ENCODE results near the gene APOF.
"Not testable (repeated sequence)": the region's sequence is repeated elsewhere in the genome, so short reads cannot be mapped to it uniquely, and the experiment has no call there.

Gene APOF

DNA sequence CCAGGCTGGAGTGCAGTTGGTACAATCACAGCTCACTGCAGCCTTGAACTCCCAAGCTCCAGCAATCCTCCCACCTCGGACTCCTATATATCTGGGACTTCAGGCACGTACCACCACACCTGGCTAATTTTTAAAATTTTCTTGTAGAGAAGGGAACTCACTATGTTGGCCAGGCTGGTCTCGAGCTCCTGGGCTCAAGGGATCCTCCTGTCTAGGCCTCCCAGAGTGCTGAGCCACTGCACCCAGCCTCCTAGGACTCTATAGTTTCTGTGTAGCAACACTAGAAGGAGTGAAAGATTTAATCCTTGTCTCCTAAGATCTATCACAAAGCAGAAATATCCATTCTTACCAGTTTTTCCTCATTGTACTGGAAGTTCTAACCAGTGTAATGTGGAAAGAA is 4.3 kb upstream of the APOF start:
- no peak for DNase-seq (ENCODE audit: low spot score)

DNA sequence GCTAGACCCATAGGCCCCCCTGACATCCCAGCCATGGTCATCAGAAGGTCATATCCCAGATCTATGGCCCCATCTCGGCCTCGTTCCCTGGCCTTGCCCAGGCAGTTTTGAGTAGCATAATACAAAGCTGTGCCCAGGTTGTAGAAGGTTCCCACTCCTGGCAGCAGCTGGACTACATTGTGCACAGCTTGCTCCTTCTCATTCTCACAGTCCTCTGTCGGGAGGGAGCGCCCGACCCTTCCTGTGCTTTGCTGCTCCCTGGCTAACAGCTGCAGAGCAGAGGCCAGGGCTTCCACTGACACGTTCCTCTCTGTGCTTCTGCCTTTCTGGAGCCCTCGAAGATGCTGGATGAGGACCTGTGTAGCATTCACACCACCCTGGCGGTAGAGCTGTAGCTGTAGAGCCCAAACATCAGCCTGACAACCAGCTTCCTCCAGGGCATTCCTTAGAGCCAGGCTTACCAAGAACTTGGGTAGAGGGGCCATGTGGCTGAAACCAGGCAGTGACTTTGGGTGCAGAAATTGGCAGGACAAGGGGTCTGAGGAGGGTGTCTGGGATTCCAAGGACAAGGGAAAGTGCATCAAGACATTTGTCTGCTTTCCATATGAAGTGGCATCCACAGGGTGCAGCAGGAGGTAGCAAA is 1.0 kb downstream of the APOF start:
- DNase-seq (ENCODE audit: low spot score), result no peak

DNA sequence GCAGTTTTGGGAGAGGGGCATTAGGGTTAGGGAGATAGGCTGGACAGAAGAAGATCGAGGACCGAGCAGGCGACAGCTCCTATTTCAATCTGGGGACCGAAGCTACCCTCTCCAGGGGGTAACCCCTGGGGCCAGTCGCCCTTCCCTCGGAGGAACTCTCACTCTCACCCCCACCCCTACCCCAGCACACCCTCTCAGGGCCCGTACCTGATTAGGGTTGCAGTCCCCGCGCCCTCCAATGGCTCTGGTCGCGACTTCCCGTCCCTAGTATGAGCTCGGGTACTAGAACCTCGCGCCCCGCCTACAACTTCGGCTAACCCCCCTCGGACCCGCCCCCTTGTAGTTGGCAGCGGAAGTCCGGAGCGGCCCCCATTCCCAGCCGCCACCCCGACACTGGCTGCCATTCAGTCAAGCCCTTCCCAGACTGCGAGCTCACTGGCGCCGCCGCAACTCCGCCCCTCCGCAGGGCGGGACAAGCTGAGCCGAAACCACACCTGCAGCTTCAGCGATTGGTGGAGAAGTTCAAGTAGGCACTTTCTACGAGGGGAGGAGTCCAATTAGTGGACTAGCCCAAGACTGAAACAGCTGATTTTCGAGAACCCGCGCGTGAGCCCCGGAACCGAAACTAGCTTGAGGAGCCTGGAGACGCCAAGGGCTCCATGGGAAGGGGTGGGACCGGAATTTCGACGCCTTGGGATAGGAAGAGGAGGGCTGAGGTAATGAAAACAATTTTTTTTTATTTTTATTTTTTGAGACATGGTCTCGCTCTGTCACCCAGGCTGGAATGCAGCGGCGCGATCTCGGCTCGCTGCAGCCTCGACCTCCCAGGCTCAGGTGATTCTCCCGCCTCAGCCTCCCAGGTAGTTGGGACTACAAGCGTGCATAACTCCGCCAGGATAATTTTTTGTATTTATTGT is 2.5 kb downstream of the APOF start, which contains the start of gene STAT2:
Gene STAT2 (minus strand): TSS at position 257 of the 917 bp plus-strand sequence. CDS start 3,536 bp downstream, outside the sequence.
- peak; percentile 97 for DNase-seq (ENCODE audit: low spot score)

DNA sequence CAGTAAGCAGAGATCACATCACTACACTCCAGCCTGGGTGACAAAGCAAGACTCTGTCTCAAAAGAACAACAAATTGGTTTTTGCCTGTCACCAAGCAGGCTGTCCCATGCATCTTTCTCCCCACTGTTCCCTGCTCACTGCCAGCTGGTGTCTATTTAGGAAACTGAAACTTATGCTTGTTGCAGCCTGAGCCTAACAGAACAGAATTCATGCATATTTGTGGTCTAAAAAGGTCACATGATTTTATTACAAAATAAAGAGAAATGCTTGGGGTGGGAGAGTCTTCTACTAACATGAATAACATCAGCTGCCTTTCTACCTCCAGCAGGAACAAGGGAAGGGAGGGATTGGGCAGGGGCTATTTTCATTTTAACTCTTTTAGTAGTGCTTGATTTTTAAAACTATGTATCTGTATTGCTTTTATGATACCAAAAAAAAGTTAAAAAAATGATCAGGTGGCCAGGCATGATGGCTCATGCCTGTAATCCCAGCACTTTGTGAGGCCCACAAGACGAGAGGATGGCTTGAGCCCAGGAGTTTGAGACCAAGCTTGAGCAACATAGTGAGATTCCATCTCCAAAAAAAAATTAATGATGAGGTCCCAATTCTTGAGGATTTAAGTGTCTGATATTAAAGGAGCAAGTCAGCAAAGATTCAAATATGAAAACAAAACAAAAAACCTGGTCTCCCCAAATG is 3.7 kb downstream of the APOF start:
- peak; percentile 43 for DNase-seq (ENCODE audit: low spot score)

DNA sequence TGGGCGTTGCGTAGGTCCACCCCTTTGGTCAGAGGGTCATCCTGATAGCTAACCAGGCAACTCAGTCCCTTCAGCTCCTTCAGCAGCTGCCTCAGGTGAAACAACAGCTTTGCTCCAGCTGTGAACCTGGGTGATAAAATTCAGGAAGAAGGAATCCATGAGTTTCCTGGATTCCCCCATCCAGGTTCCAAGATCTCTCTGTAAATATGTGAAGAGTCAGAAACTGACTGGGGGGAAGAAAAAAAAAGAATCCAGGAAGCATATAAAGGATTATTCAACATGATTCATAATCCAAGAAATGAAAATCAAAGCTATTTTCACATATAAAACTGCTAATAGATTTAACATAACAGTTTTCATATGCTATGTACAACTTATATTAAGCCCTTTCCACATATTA is 11.3 kb downstream of the APOF start:
- no peak for DNase-seq (ENCODE audit: low spot score)

DNA sequence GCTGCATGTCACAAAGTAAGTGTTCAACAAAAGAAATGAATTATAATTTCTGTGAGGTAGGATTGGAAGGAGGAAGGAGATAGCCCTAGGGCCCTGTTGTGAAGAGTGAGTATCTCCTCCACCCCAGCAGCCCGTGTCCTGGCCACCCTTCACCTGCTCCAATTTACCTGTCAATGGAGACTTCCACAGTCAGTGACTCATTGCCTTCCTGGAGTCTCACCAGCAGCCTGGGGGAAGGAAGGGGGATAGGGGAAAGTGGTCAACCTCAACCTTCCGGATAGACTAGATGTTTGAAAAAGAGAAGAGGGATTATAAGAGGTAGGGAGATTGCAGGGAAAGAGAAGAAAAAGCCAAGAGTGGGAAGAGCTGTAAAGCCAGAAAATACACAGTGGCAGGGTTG is 12.0 kb downstream of the APOF start:
- DNase-seq (ENCODE audit: low spot score), result no peak

DNA sequence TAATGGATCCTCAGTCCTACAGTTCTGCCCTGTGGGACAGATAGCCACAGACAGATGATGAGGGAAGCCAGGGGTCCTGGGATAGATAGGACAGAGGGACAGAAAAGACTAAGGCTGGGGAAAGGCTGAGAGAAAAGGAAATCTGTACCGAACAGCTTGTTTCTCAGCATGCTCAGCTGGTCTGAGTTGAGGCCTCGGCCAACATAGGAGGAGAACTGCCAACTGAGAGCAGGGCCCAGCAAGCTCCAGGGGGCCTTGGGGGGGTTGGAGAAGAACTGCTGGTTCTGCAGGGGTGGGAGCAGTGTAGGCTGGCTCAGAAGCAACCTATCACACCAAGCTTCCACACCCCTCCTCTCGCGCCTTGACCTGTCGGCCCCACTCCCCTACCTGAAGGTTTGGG is 13.9 kb downstream of the APOF start:
- no peak for DNase-seq (ENCODE audit: low spot score)

DNA sequence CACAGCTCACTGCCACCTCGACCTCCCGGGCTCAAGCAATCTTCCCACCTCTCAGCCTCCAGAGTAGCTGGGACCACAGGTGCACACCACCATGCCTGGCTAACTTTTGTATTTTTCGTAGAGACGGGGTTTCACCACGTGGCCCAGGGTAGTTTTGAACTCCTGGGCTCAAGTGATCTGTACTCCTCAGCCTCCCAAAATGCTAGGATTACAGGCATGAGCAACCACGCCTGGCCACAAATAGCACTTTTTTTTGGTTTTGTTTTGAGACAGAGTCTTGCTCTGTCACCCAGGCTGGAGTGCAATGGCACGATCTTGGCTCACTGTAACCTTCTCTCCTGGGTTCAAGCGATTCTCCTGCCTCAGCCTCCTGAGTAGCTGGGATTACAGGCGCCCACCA is 15.4 kb downstream of the APOF start:
- DNase-seq (ENCODE audit: low spot score), result not testable (repeated sequence)

DNA sequence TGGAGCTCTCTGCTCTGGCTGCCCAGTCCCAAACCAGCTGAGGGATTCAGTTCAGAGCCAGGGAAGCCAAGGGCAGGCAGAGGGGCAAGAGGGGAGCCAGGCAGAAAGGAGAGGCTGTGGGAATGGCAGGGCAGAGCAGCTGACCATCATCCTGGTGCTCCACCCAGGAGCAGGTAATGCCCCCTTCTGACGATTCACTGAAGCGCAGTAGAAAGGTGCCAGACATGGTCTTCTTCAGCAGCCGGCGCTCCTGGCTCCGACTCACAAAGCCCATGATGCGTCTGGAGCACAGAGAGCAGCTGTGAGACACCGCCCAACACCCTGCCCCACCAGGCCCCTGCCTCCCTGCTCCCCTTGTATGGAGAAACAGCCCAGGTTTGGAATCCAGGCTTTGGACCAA is 16.0 kb downstream of the APOF start:
- DNase-seq (ENCODE audit: low spot score), result no peak

DNA sequence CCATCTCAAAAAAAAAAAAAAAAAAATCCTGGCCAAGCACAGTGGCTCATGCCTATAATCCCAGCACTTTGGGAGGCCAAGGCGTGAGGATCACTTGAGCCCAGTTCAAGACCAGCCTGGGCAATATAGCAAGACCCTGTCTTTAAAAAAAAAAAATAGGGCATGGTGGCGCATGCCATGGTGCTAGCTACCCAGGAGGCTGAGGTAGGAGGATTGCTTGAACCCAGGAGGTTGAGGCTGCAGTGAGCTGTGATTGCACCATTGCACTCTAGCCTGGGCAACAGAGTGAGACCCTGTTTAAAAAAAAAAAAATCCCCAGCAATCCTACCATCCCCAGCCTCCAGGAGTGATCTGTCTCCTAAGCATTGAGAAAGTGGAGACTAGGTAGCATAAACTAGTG is 20.4 kb downstream of the APOF start:
- DNase-seq (ENCODE audit: low spot score), result not testable (repeated sequence)

DNA sequence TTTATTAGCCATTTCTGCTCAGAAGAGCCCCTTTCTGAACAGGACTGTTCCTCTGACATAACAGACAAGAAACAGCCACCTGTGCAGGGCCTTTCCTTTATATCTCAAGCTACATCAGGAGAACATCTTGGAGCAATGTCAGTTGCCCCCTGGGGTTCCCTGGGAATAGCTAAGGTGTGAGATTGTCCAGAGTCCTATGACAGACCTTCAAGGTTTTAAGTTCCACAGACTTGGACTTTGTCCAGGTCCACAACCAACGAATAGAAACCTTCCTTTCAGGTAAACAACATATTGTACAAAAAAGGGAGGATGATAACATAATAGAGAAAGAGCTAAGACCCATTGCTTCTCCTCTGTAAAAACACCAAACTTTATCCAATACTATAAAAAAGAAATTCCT is 21.0 kb downstream of the APOF start:
- no peak for DNase-seq (ENCODE audit: low spot score)

DNA sequence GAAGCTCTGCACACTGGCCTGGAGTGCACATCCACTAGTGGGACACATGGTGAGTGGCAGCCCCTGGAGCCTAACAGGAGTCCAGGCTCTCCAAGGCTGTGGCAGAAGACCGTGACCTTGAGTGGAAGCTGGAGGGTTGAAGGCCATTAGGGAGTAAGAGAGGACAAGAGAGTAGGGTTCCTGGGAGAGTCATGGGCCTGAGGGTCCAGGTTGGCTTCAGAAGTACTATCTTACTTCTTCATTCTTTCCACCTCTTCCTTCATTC is 23.6 kb downstream of the APOF start:
- no peak for DNase-seq (ENCODE audit: low spot score)

DNA sequence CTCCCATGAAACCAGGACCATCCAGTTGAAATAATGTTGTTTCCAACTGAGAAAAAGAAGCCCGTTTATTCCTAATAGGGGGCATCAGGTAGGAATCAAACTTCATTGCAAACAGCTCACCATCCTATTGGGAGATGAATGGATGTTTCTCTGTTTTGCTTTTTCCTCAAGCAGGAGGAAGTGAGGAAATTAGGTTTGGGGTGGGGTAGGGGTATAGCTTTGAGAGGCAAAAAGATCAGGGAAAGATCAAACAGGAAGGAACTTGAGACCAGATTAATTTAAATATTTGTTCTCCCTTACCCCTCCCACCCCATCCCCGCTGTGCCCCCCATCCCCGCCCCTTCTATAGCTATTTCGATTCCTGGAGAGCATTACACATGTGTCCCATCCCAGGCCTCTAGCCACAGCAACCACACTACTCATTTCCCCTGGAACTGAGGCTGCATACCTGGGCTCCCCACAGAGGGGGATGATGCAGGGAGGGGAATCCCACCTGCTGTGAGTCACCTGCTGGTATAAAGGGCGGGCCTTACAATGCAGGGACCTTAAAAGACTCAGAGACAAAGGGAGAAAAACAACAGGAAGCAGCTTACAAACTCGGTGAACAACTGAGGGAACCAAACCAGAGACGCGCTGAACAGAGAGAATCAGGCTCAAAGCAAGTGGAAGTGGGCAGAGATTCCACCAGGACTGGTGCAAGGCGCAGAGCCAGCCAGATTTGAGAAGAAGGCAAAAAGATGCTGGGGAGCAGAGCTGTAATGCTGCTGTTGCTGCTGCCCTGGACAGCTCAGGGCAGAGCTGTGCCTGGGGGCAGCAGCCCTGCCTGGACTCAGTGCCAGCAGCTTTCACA is 24.1 kb downstream of the APOF start, which contains the start of gene IL23A:
Gene IL23A (plus strand): TSS at position 577 of the 850 bp plus-strand sequence. CDS start 161 bp downstream, at position 738.
- DNase-seq (ENCODE audit: low spot score), result no peak

DNA sequence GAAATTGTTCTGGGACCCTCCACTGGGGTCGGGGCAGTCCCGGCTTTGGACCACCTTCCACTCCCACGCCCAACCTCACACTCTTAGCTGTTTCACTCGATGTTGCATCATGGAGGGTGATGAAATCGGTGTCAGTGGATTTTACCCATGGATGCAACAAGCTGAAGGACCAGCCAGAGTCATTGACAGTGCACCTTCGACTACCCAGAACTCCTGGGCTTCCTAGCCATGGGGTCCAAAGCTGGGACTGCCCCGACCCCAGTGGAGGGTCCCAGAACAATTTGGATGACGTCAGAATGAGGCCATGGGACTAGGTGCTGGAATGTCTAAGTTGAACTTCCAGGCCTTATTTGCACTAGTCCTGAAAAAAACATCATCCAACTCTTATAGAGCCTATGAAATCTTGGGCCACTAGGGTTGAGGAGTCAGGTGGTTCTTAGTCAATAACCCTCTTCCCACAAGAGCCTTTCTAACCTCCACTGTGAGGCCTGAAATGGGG is 24.9 kb downstream of the APOF start:
- no peak for DNase-seq (ENCODE audit: low spot score)

DNA sequence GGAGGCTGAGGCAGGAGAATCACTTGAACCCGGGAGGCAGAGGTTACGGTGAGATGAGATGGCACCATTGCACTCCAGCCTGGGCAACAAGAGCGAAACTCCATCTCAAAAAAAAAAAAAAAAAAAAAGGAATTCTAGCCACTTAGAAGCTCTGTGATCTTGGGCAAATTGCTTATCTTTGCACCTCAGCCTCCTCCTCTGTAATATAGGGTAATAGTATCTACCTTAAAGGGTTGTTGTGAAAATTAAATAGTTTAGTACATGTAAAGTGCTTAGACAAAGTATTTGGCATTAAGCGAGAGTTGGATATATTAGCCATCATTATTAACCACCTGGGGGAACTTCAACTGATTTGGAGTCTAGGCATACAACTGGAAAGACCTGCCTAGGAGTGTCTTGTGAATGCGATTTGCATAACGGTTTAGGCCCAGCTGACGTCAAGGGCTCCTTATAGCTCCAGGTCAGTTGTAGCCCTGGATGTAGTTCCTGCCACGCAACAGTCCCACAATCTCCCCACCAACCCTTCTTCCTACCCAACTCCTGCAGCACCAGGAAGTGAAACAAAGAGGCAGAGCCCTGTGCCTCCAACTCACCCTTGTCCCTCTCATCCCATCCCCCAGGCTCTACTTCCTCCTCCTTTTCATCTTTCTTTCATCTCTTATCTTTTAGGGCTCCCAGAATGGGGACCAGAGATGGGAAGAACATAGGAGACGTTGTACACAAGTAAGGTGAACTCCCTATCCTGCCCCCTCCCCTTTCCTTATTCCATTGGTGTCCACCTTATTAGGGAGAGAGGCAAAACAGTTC is 26.1 kb downstream of the APOF start:
- DNase-seq (ENCODE audit: low spot score), result no peak

DNA sequence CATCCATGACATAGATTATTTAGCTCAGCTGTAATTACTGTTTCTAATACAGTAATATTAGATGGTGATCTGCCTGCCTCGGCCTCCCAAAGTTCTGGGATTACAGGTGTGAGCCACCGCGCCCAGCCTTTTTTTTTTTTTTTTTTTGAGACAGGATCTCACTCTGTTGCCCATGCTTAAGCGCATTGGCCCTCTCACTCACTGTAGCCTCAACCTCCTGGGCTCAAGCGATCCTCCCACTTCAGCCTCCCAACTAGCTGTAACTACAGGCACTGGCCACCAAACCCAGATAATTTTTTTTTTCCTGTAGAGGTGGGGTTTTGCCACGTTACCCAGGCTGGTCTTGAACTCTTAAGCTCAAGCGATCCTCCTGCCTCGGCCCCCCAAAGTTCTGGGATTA is 27.1 kb downstream of the APOF start:
- DNase-seq (ENCODE audit: low spot score), result not testable (repeated sequence)

DNA sequence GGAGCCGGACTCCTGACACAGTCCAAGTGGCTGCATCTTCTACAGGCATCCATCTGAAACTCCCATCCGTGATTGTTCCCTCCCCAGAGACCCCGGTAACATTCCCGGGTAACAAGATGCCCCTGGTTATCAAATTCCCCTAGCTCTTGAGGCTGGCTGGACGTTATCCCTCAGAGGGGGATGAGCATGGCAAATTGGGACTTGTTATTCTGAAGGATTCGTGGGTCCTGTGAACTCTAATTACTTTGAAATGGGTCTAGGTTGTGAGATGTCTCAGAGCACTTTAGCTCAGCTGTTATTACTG is 28.2 kb downstream of the APOF start:
- no peak for DNase-seq (ENCODE audit: low spot score)

DNA sequence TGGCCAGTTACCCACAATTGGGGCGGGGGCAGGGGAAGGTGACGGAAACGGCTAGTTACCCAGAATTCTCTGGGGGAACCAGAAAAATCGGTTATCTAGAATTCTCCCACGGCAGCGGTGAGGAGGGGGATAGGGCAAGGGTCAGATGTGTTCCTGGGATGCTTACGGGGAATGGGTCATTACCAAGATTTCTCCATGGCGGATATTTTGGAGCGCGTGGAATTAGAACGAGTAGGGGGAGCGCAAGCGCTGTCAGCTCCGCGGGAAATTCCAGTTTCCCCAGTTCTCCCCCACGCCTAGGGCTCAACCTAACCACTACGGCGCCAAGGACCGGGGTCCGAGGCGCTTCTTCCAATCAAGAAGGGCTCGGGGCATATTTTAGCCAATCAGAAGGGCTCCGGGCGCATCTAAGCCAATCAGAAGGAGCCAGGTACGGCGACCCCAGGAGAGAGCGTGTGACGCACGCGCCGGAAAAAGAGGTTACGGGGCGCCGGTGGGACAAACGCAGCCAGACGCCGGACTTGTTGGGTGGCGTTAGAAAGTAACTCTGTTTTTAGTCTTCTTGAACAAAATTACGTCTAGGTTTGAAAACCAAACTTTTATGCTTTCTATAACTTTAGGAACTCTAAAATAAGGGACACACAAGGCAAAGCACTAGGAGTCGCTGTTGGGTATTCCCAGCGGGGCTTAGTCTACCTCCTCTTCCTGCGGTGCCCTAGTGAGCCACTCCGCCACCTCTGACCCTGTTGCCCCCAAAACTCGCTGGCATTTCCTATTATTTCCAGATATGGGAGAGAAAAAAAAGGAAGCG is 28.8 kb downstream of the APOF start, which contains the start of gene PAN2:
Gene PAN2 (minus strand): TSS at position 322 of the 811 bp plus-strand sequence. CDS start 906 bp downstream, outside the sequence.
- peak; percentile 99 for DNase-seq (ENCODE audit: low spot score)

DNA sequence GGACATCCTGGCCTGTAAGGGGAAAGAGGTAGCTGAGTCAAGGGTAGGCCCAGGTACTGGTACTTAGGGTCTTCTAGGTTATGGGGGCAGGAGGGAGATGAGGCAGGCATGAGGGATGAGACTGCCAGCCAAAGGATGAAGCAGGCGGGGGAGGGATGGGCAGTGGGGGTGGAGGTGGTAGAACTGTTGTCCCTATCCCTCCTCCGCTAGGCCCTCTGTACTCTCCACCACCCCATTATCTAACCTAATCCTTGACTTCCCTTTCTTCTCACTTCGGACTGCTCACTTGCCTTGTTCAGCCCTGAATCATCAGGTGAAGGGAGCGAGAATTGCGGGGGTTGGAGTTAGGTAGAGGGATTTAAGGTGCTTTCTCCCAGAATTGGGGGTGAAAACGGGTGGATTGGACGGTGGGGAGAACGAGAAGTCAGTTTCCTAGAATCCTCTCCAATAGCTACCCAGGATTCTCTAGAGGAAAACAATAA is 29.4 kb downstream of the APOF start:
- DNase-seq (ENCODE audit: low spot score), result no peak
